ENCODE measurements around the gene HLA-C. TPM values are rescaled to one million over a fixed set of nuclear protein-coding genes. Genes with fewer than 3 reads are reported as not detected.
"Not testable (repeated sequence)": the region's sequence is repeated elsewhere in the genome, so short reads cannot be mapped to it uniquely, and the experiment has no call there.

Gene HLA-C
- total and polyA plus RNA-seq, 5 donors, result 183 to 425 (median 306) TPM

DNA sequence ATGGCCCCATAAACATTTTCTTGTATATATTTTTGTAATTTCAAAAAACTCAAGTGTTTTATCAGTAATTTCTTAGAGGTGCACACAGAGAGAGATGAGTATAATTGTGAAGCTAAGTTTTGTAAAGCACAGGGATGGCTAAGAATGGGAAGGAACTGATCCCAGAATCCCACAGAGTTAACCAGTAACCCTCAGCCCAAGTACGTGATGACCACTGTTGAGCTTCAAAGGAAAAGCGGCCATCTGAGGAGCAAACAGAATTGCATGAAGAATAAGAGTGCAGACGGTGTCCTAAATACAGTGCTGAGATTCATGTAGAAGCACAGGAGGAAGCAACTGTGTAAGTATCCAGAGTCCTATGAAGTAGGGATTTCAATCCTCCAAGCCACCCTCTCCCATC, 28.1 kb upstream of the HLA-C start:
- no peak for DNase-seq
- H3K9me3 ChIP-seq (ENCODE audit: control insufficient read depth, low read length), result peaks cover 2% of the 10 kb centered on the region
- 65% methylated on average over 3 of the region's 3 CpGs for WGBS

DNA sequence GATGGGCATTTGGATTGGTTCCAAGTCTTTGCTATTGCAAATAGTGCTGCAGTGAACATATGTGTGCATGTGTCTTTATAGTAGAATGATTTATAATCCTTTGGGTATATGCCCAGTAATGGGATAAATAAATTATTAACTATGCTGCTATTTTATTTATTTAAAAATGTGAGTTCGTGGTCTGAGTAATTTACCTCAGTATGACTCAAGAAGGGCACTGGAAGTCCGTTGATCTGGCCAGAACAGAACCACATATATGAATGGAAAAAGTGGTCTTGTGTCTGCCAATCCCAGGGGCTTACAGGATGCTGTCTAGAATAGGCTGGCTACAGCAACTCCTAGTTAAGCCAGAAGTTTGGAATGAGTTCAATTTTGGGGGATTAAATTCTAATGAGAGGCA, 27.6 kb upstream of the HLA-C start:
- WGBS, result 25% methylated on average over 2 of the region's 2 CpGs
- no peaks in the 10 kb centered on the region for H3K27me3 ChIP-seq (ENCODE audit: control insufficient read depth, insufficient read depth)

More for the DNA sequence above, 28.1 kb upstream of the HLA-C start:
- Histone ChIP-seq H3K27ac (ENCODE audit: low read length) (no peak overlapping the region), H3K4me1 (ENCODE audit: control insufficient read depth, insufficient read depth, low read length) (no peaks in the 10 kb centered on the region), H3K4me3 (ENCODE audit: low read length) (no peak overlapping the region), H3K27me3 (ENCODE audit: control insufficient read depth, insufficient read depth) (no peaks in the 10 kb centered on the region)
- intact Hi-C loops (cut with DNase I), result no loop called here
- no peak for ATAC-seq

DNA sequence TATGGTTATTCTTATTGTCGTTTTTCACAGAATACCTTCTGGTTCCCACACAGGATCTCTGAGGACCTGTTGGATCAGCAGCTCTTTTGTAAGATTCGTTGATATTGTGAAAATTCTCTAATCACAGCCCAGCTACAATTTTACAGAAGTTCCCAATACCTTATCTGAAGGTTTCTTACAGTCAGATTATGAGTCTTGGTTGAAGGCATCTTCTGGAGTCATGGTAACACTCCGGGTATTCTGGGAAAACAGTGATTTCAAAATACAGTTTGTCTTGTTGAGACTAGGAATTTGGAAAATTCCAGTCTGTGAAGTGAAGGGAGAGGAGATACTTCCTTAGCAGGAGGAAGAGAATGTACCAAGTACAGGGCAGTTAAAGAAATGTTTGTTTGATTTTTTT, 22.2 kb upstream of the HLA-C start:
- no peak for DNase-seq
- intact Hi-C loops (cut with DNase I), result no loop called here
- no peaks in the 10 kb centered on the region for H3K4me1 ChIP-seq (ENCODE audit: control insufficient read depth, insufficient read depth, low read length)
- H3K27me3 ChIP-seq (ENCODE audit: control insufficient read depth, insufficient read depth), result no peaks in the 10 kb centered on the region
- no peak overlapping the region for H3K27ac ChIP-seq (ENCODE audit: low read length)
- H3K4me3 ChIP-seq (ENCODE audit: low read length), result no peak overlapping the region
- peaks cover 2% of the 10 kb centered on the region for H3K9me3 ChIP-seq (ENCODE audit: control insufficient read depth, low read length)
- WGBS, result 52% methylated on average over 3 of the region's 3 CpGs
- no peak for ATAC-seq

More for the DNA sequence above, 27.6 kb upstream of the HLA-C start:
- intact Hi-C loops (cut with DNase I), result no loop called here
- ATAC-seq (no peak), DNase-seq (no peak)
- H3K4me1 ChIP-seq (ENCODE audit: control insufficient read depth, insufficient read depth, low read length), result no peaks in the 10 kb centered on the region
- no peak overlapping the region for H3K27ac ChIP-seq (ENCODE audit: low read length)
- no peak overlapping the region for H3K4me3 ChIP-seq (ENCODE audit: low read length)
- peaks cover 2% of the 10 kb centered on the region for H3K9me3 ChIP-seq (ENCODE audit: control insufficient read depth, low read length)

DNA sequence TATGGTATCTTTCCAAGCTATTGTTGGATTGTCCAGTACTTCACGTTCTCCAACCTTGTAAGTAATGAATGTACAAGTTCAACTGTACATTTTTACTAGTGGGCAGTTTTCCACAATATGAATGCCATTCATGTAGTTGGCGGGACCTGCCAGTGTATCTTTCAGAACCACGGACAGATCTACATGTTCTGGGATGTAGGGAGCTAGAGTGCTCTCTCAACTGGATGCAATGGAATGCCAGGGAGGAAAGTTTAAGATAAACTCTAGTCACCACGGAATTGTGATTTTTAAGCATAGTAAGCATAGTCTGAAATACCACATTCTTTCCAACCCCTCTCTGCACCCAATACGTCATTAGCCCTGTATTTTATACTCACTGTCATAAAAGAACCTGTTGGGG, 21.5 kb upstream of the HLA-C start:
- H3K4me3 ChIP-seq (ENCODE audit: low read length), result no peak overlapping the region
- 15% methylated on average over 5 of the region's 5 CpGs for WGBS
- no peak overlapping the region for H3K27ac ChIP-seq (ENCODE audit: low read length)
- ATAC-seq, result no peak
- intact Hi-C loops (cut with DNase I), result no loop called here
- no peaks in the 10 kb centered on the region for H3K27me3 ChIP-seq (ENCODE audit: control insufficient read depth, insufficient read depth)
- H3K4me1 ChIP-seq (ENCODE audit: control insufficient read depth, insufficient read depth, low read length), result no peaks in the 10 kb centered on the region
- H3K9me3 ChIP-seq (ENCODE audit: control insufficient read depth, low read length), result no peaks in the 10 kb centered on the region
- no peak for DNase-seq

DNA sequence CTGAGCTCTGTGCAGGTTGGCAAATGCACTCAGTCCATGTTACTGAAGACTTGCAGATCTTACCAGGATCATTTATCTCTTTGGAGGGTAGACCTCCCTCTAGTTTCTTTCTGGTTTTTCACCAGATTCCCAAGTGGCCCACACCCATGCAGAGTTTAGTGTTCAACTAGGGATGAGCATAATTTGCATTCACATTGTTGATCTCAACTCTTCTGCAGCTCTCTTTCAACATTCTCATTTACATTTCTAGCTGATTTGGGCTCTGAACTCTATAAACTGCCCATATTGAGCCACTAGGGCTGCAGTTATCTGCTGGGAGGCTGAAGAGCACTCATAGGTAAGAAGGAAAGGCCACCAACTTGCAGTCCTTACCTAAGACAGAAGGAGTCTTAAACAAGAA, 17.9 kb upstream of the HLA-C start:
- H3K4me1 ChIP-seq (ENCODE audit: control insufficient read depth, insufficient read depth, low read length), result no peaks in the 10 kb centered on the region
- H3K4me3 ChIP-seq (ENCODE audit: low read length), result no peak overlapping the region
- ATAC-seq (no peak), DNase-seq (no peak)
- H3K27ac ChIP-seq (ENCODE audit: low read length), result no peak overlapping the region
- no peaks in the 10 kb centered on the region for H3K27me3 ChIP-seq (ENCODE audit: control insufficient read depth, insufficient read depth)
- intact Hi-C loops (cut with DNase I), result no loop called here
- no peaks in the 10 kb centered on the region for H3K9me3 ChIP-seq (ENCODE audit: control insufficient read depth, low read length)

DNA sequence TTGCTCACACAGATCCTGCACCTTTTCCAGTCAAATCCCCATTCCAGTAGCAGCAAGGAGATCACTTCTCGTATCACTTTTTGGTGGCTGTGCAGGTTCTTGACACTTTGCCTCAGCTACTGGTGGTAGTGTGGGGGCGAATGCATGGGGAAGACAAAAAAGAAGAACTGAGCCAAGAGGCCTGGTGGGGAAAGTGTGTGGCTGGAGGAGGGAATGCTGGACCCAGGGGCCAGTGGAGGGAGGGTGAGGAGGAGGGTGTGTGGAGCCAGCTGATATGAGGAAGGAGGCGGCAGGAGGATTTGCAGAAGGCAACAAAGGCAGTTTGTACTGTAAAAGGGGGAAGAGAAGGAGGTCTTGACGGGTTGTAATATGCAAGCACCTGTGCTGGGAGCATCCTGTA, 15.7 kb upstream of the HLA-C start:
- 68% methylated on average over 4 of the region's 4 CpGs for WGBS

DNA sequence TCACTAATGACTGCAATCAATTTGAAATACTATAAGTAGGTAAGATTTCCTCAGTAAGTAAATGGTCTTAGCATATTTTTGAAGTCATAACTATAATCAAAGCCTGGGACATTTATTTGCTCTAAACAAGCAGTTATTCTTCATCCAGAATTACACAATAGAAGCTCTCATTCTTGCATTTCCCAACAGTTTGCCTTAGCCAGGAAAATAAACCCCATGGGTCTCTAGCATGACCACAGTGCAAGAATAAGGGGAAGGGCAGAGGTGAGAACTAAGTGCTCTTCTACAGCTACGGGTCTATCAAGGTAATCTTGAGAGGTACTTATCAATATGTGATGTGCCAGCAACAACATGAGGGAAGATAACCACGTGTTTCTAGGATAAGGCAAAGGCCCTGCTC, 14.1 kb upstream of the HLA-C start:
- intact Hi-C loops (cut with DNase I), result no loop called here
- no peak overlapping the region for H3K27ac ChIP-seq (ENCODE audit: low read length)
- DNase-seq (no peak), ATAC-seq (peak in 1 of 2 donors; percentile 67)
- no peaks in the 10 kb centered on the region for H3K4me1 ChIP-seq (ENCODE audit: control insufficient read depth, insufficient read depth, low read length)
- H3K4me3 ChIP-seq (ENCODE audit: low read length), result no peak overlapping the region
- no peaks in the 10 kb centered on the region for H3K9me3 ChIP-seq (ENCODE audit: control insufficient read depth, low read length)
- 17% methylated on average over 2 of the region's 2 CpGs for whole genome bisulfite sequencing
- H3K27me3 ChIP-seq (ENCODE audit: control insufficient read depth, insufficient read depth), result no peaks in the 10 kb centered on the region

More for the DNA sequence above, 15.7 kb upstream of the HLA-C start:
- no peaks in the 10 kb centered on the region for H3K27me3 ChIP-seq (ENCODE audit: control insufficient read depth, insufficient read depth)
- ATAC-seq (no peak), DNase-seq (no peak)
- intact Hi-C loops (cut with DNase I), result no loop called here
- H3K4me1 ChIP-seq (ENCODE audit: control insufficient read depth, insufficient read depth, low read length), result no peaks in the 10 kb centered on the region
- no peaks in the 10 kb centered on the region for H3K9me3 ChIP-seq (ENCODE audit: control insufficient read depth, low read length)
- H3K4me3 ChIP-seq (ENCODE audit: low read length), result no peak overlapping the region
- no peak overlapping the region for H3K27ac ChIP-seq (ENCODE audit: low read length)

DNA sequence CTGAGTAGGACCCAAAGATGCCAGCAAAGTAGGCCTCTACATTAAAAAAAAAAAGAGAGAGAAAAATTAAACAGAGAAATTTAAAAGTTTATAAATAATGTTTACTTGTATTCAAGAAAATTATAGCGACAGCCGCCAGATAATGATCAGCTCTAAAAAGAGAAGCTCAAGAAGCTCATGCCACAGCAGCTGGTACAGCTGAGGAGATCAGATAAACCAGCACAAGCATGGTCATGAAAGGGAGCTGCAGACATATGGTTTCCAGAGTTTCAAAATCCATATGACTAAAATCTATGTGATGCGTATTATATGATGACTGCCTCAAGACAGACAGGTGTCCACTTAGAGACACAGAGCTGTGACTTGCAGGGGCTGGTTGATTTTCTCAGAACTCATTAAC, 13.6 kb upstream of the HLA-C start:
- no peaks in the 10 kb centered on the region for H3K9me3 ChIP-seq (ENCODE audit: control insufficient read depth, low read length)
- no peak overlapping the region for H3K4me3 ChIP-seq (ENCODE audit: low read length)
- no peak for ATAC-seq
- DNase-seq, result no peak
- 84% methylated on average over 3 of the region's 3 CpGs for WGBS
- no peaks in the 10 kb centered on the region for H3K27me3 ChIP-seq (ENCODE audit: control insufficient read depth, insufficient read depth)
- intact Hi-C loops (cut with DNase I), result no loop called here
- H3K4me1 ChIP-seq (ENCODE audit: control insufficient read depth, insufficient read depth, low read length), result no peaks in the 10 kb centered on the region
- no peak overlapping the region for H3K27ac ChIP-seq (ENCODE audit: low read length)

DNA sequence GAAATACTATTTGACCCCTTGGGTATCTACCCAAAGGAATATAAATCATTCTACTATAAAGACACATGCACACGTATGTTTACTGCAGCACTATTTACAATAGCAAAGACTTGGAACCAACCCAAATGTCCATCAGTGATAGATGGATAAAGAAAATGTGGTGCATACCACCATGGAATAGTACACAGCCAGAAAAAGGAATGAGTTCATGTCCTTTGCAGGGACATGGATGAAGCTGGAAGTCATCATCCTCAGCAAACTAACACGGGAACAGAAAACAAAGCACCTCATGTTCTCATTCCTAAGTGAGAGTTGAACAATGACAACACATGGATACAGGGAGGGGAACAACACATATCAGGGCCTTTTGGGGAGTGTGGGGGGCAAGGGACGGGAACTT, 7.8 kb upstream of the HLA-C start:
- not testable (repeated sequence) for H3K4me1 ChIP-seq (ENCODE audit: control insufficient read depth, insufficient read depth, low read length); DNase-seq; H3K9me3 ChIP-seq (ENCODE audit: control insufficient read depth, low read length); H3K27ac ChIP-seq (ENCODE audit: low read length); H3K4me3 ChIP-seq (ENCODE audit: low read length); H3K27me3 ChIP-seq (ENCODE audit: control insufficient read depth, insufficient read depth); ATAC-seq
- 87% methylated on average over 3 of the region's 3 CpGs for WGBS
- intact Hi-C loops (cut with DNase I), result loop anchor here in 1 of 4 donors (10.0 kb wide), 1 partner anchor 75 kb away; the partner anchor contains the start of gene HLA-B

DNA sequence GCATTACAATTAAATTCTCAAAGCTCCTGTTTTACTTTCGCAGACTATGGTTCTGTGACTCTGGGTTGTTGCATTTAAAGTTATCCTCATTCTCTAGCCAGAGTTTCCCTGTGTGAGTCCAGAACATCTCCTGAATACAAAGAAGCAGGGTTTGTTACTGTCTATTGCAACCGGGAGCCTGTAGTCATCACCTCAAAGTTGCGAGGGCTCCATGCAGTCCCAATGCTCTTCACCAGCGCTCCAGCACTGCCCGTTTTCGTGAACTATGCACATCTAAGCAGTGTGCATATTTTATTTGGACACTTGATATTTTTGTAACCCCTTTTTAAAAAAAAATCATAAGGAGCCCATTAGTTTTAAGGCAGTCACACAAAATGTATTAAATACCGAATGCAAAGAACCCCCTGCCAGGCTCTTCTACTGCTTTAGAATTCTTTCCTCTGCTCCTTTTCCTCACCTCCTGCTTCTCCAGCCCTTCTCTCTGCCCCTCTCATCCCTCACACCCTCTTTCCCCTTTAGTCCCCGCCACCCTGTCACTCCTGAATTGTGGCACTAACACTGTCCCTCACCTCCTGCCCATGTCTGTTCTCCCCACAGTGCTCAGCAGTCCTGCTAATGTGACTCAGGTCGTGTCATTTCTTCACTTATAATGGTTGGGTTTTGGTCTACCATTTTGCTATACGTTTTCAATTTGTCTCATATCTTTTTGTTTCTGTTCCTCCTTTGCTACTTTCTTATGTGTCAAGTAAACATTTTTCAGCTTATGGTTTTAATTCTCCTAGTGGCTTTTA, 1.1 kb upstream of the HLA-C start:
- no peak for DNase-seq
- peak overlapping the region; percentile 87 for H3K4me3 ChIP-seq (ENCODE audit: low read length)
- intact Hi-C loops (cut with DNase I), result loop anchor here in 3 of 4 donors (5.0 to 10.0 kb wide), 3 partner anchors 76 to 84 kb away; partner anchors contain the start of gene HLA-B (in 2 of the 3)

DNA sequence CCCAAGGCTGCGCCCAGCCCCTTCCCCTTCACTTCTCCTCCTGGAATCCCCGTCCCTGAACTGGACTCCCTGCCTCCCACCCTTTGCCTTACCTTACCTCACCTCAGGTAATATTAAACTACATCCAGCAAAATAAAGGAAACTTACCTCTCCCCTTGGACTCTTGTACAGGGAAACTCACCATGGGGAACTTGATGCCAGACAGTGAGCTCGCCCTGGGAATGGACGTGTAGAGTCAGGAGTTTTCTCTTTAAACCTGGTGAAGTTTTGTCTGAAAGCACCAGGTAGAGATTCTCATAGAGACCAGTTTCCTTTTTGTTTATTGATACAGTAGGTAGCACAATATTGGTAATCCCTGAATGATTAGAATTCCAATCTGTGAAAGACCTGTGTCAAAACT, 544 bp upstream of the HLA-C start:
- WGBS, result 6% methylated on average over 4 of the region's 4 CpGs
- intact Hi-C loops (cut with DNase I), result loop anchor here in 3 of 4 donors (5.0 to 10.0 kb wide), 3 partner anchors 75 to 85 kb away; partner anchors contain the start of gene HLA-B (in 2 of the 3)
- Histone ChIP-seq H3K4me1 (ENCODE audit: control insufficient read depth, insufficient read depth, low read length) (no peaks in the 10 kb centered on the region), H3K9me3 (ENCODE audit: control insufficient read depth, low read length) (no peaks in the 10 kb centered on the region), H3K4me3 (ENCODE audit: low read length) (peak overlapping the region; percentile 87), H3K27ac (ENCODE audit: low read length) (peak overlapping the region; percentile 91), H3K27me3 (ENCODE audit: control insufficient read depth, insufficient read depth) (no peaks in the 10 kb centered on the region)
- DNase-seq (no peak), ATAC-seq (no peak)

More for the DNA sequence above, 1.1 kb upstream of the HLA-C start:
- no peaks in the 10 kb centered on the region for H3K9me3 ChIP-seq (ENCODE audit: control insufficient read depth, low read length)
- no peaks in the 10 kb centered on the region for H3K27me3 ChIP-seq (ENCODE audit: control insufficient read depth, insufficient read depth)
- peak overlapping the region; percentile 51 for H3K27ac ChIP-seq (ENCODE audit: low read length)
- no peaks in the 10 kb centered on the region for H3K4me1 ChIP-seq (ENCODE audit: control insufficient read depth, insufficient read depth, low read length)
- no peak for ATAC-seq
- WGBS, result 34% methylated on average over 10 of the region's 10 CpGs
